ENCODE data around the gene NID2. TPM values are rescaled to one million over a fixed set of nuclear protein-coding genes. Genes with fewer than 3 reads are reported as not detected.

The NID2 gene
- total and polyA plus RNA-seq, 10 of the 15 experiments (the other 5 are each of a cell fraction or from before 2014, with no cell fraction given): 0.04 to 0.49 (median 0.23) TPM; not detected in 3

GRCh38 chr14:52000696-52001095 lies 68.2 kb downstream of the NID2 start:
- intact Hi-C loops (cut with micrococcal nuclease; ENCODE audit: unreplicated experiment) (no loop called here), in situ Hi-C loops (cut with MboI) (no loop called here)
- Histone ChIP-seq H3K9me3 (replicated peaks; ENCODE audit: control insufficient read depth, insufficient read depth, low read length) (no peaks in the 10 kb centered on the region), H3K27me3 (replicated peaks in 1 of 2; ENCODE audit: control insufficient read depth in 2 of 2, insufficient read depth in 2 of 2, low read length in 1 of 2) (no peaks in the 10 kb centered on the region), H3K79me2 (ENCODE audit: control insufficient read depth, insufficient read depth, low read length) (peaks cover 6% of the 10 kb centered on the region), H3K27ac (ENCODE audit: control insufficient read depth, insufficient read depth) (no peak overlapping the region), H3K4me2 (ENCODE audit: control insufficient read depth, insufficient read depth) (no peak overlapping the region), H3K4me1 (ENCODE audit: control insufficient read depth, insufficient read depth, low read length) (no peaks in the 10 kb centered on the region), H4K20me1 (ENCODE audit: control insufficient read depth, insufficient read depth) (no peaks in the 10 kb centered on the region; the same call in 1 of the 2 replicates), H3K36me3 (ENCODE audit: control insufficient read depth in 2 of 2, insufficient read depth in 2 of 2, low read length in 1 of 2) (peaks cover 6 to 39% of the 10 kb centered on the region in 2 experiments), H3K4me3 (no peak overlapping the region), H3K9ac (ENCODE audit: control insufficient read depth, insufficient read depth, low read length) (no peak overlapping the region), H2AFZ (ENCODE audit: control insufficient read depth, low read depth, low read length) (no peak overlapping the region)
- BruUV-seq (replicated peaks): no TSS peak
- ATAC-seq (no peak), DNase-seq (ENCODE audit: low read depth, low spot score) (no peak), FAIRE-seq (no peak)
- WGBS (ENCODE audit: insufficient coverage, insufficient replicate concordance, low lambda C conversion rate, missing lambda C conversion rate): 97% methylated on average over 3 of the region's 3 CpGs
- SMC1A ChIA-PET (ENCODE audit: uncharacterized antibody, unreplicated experiment): interaction anchor here (1.3 kb wide), 1 partner anchor 9 kb away, joined by 3 read pairs; no protein-coding TSS in a partner anchor
- CTCF ChIA-PET: no interaction called here
- RAD21 ChIA-PET (ENCODE audit: unreplicated experiment): interaction anchor here (1.0 kb wide), 1 partner anchor 273 kb away, joined by 3 read pairs; no protein-coding TSS in a partner anchor
- POLR2A ChIA-PET: no interaction called here
- no peak for TF ChIP-seq MEF2A (IDR thresholded peaks at IDR 0.05; ENCODE audit: insufficient read depth, low read depth, low read length)
- TF ChIP-seq SMC3 (IDR thresholded peaks at IDR 0.05; ENCODE audit: borderline replicate concordance, low read length): no peak
- TF ChIP-seq RB1 (IDR thresholded peaks at IDR 0.05; ENCODE audit: borderline replicate concordance): no peak
- TF ChIP-seq CBFB (IDR thresholded peaks at IDR 0.05; ENCODE audit: low read depth): no peak
- no peak for TF ChIP-seq ATF7 (IDR thresholded peaks at IDR 0.05; ENCODE audit: low read depth)
- no peak for TF ChIP-seq CHD2 (IDR thresholded peaks at IDR 0.05; ENCODE audit: borderline replicate concordance, low read depth, low read length)
- no peak for TF ChIP-seq RBBP5 (conservative IDR thresholded peaks at IDR 0.05)
- TF ChIP-seq ASH2L (IDR thresholded peaks at IDR 0.05; ENCODE audit: borderline replicate concordance, low read depth): no peak
- no peak for TF ChIP-seq SREBF1 (IDR thresholded peaks at IDR 0.05; ENCODE audit: low read length)
- no peak for TF ChIP-seq RELA (IDR thresholded peaks at IDR 0.05; ENCODE audit: borderline replicate concordance, partially characterized antibody)
- TF ChIP-seq ZBTB11 (CRISPR knock-in tag; IDR thresholded peaks at IDR 0.05): no peak
- TF ChIP-seq ZZZ3 (IDR thresholded peaks at IDR 0.05; ENCODE audit: control insufficient read depth, insufficient read length, low read depth): no peak
- TF ChIP-seq ZBED1 (IDR thresholded peaks at IDR 0.05; ENCODE audit: borderline replicate concordance): no peak
- TF ChIP-seq HDAC6 (IDR thresholded peaks at IDR 0.05; ENCODE audit: unreplicated experiment): no peak
- no peak for TF ChIP-seq NBN (IDR thresholded peaks at IDR 0.05)

All from GM12878 (cell line).